Neural cell (in vitro differentiated cells): ENCODE measurements around the gene MAT2B.

Source experiments
- EP300 ChIP-seq: fragments of 450-650 bp; conservative IDR thresholded peaks from 2 replicates; pipeline ENCODE4 v1.6.1; 2014; ENCODE audit warnings: antibody characterized with exemption, mild to moderate bottlenecking, moderate library complexity; ENCODE audit not compliant: poor library complexity, severe bottlenecking
- EZH2 ChIP-seq: fragments of 200-600, 300-800 bp; shearing (Covaris generic), sonication (generic); IDR thresholded peaks from 2 replicates; pipeline ENCODE4 v1.6.1; 2014; ENCODE audit warnings: antibody characterized with exemption, low read length, borderline replicate concordance, mild to moderate bottlenecking; ENCODE audit not compliant: insufficient read depth, poor library complexity, severe bottlenecking
- MXI1 ChIP-seq: fragments of 450-650 bp; conservative IDR thresholded peaks from 2 replicates; pipeline ENCODE4 v1.6.1; 2014; ENCODE audit warnings: antibody characterized with exemption, mild to moderate bottlenecking; ENCODE audit not compliant: poor library complexity, severe bottlenecking
- POLR2AphosphoS5 ChIP-seq: IDR thresholded peaks from 2 replicates; pipeline ENCODE4 v1.6.1; 2012
- RAD21 ChIP-seq: fragments of 450-650 bp; conservative IDR thresholded peaks from 2 replicates; pipeline ENCODE4 v1.6.1; 2014; ENCODE audit warnings: antibody characterized with exemption, mild to moderate bottlenecking, moderate library complexity
- SMC3 ChIP-seq: fragments of 450-650 bp; conservative IDR thresholded peaks from 2 replicates; pipeline ENCODE4 v1.6.1; 2014; ENCODE audit warnings: antibody characterized with exemption, mild to moderate bottlenecking, moderate library complexity; ENCODE audit not compliant: poor library complexity
- TAF1 ChIP-seq: IDR thresholded peaks from 2 replicates; pipeline ENCODE4 v1.6.1; 2012; ENCODE audit warnings: low read depth
- TF ChIP-seq, protein P1 (sequence below): fragments of 450-650 bp; IDR thresholded peaks from 2 replicates; pipeline ENCODE4 v1.5.1; 2014; ENCODE audit warnings: antibody characterized with exemption, mild to moderate bottlenecking, moderate library complexity; ENCODE audit not compliant: poor library complexity, severe bottlenecking
- TF ChIP-seq, protein P2 (sequence below): IDR thresholded peaks from 2 replicates; pipeline ENCODE4 v1.6.1; 2012; ENCODE audit warnings: borderline replicate concordance

DNA sequence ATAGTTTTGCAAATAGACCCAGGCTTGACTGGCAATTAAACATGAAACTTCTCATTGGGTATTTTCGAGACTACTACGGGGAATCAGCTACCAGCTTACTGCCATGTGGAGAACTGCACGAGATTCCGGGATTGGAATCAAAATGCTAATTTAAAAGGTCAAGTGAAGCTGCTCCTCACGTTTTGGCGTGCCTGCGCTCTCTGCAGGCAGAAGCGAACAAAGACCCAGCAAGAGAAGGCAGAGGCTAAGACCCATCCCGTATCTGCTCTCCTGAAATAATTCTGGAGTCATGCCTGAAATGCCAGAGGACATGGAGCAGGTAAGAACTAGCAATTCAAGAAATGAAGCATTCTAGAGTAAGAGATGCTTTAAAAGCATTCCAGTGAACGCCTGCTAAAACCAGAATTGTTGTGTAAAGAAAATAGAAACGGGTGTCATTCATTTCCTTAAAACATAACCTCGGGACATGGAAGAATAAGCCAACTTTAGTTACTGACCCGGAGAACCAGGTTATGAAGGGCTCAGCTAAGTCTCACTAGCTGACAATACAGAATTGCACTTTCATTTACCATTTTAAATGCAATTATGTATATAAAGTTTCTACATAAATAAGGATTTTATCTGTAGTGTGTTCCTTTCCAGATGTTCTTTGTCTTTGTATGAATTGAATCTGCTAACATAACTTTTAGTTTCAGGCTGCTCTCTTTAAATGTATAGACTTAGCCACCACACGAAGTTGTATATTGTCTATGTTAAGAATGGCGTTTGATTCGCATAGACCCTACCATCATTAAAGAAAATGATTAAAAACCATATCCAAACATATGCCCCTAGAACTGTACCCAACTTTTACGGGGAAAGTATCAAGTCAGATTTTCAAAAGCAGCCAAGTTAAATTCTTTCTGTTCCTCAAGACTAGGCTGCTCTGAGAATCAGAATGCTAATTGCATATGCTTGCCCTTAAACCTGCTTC, 2.0 kb upstream of the MAT2B start:
- TF ChIP-seq, protein P1, sequence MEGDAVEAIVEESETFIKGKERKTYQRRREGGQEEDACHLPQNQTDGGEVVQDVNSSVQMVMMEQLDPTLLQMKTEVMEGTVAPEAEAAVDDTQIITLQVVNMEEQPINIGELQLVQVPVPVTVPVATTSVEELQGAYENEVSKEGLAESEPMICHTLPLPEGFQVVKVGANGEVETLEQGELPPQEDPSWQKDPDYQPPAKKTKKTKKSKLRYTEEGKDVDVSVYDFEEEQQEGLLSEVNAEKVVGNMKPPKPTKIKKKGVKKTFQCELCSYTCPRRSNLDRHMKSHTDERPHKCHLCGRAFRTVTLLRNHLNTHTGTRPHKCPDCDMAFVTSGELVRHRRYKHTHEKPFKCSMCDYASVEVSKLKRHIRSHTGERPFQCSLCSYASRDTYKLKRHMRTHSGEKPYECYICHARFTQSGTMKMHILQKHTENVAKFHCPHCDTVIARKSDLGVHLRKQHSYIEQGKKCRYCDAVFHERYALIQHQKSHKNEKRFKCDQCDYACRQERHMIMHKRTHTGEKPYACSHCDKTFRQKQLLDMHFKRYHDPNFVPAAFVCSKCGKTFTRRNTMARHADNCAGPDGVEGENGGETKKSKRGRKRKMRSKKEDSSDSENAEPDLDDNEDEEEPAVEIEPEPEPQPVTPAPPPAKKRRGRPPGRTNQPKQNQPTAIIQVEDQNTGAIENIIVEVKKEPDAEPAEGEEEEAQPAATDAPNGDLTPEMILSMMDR, result peak; percentile 60
- TF ChIP-seq TAF1, result no peak
- no peak for TF ChIP-seq EZH2
- no peak for TF ChIP-seq EP300
- TF ChIP-seq, protein P2, sequence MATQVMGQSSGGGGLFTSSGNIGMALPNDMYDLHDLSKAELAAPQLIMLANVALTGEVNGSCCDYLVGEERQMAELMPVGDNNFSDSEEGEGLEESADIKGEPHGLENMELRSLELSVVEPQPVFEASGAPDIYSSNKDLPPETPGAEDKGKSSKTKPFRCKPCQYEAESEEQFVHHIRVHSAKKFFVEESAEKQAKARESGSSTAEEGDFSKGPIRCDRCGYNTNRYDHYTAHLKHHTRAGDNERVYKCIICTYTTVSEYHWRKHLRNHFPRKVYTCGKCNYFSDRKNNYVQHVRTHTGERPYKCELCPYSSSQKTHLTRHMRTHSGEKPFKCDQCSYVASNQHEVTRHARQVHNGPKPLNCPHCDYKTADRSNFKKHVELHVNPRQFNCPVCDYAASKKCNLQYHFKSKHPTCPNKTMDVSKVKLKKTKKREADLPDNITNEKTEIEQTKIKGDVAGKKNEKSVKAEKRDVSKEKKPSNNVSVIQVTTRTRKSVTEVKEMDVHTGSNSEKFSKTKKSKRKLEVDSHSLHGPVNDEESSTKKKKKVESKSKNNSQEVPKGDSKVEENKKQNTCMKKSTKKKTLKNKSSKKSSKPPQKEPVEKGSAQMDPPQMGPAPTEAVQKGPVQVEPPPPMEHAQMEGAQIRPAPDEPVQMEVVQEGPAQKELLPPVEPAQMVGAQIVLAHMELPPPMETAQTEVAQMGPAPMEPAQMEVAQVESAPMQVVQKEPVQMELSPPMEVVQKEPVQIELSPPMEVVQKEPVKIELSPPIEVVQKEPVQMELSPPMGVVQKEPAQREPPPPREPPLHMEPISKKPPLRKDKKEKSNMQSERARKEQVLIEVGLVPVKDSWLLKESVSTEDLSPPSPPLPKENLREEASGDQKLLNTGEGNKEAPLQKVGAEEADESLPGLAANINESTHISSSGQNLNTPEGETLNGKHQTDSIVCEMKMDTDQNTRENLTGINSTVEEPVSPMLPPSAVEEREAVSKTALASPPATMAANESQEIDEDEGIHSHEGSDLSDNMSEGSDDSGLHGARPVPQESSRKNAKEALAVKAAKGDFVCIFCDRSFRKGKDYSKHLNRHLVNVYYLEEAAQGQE, result no peak
- TF ChIP-seq RAD21, result peak; percentile 56
- peak; percentile 36 for TF ChIP-seq POLR2AphosphoS5
- TF ChIP-seq MXI1, result peak; percentile 57
- TF ChIP-seq SMC3, result peak; percentile 59
